AG09319 (cell line): ENCODE data around the gene NMT1.
A peak's percentile ranks its signal among the peaks of the same experiment; 100 is the strongest.

ENCODE experiments used
- DNase-seq: peaks from one replicate; pipeline ENCODE4 v3.0.0-alpha.2; 2010; ENCODE audit warnings: low read depth; ENCODE audit errors: extremely low read depth
- TF ChIP-seq, protein P1 (sequence below): IDR thresholded peaks from 2 replicates; pipeline ENCODE4 v1.5.1; 2011; ENCODE audit warnings: low read depth, mild to moderate bottlenecking, inconsistent platforms, low read length, moderate library complexity

The NMT1 gene

DNA sequence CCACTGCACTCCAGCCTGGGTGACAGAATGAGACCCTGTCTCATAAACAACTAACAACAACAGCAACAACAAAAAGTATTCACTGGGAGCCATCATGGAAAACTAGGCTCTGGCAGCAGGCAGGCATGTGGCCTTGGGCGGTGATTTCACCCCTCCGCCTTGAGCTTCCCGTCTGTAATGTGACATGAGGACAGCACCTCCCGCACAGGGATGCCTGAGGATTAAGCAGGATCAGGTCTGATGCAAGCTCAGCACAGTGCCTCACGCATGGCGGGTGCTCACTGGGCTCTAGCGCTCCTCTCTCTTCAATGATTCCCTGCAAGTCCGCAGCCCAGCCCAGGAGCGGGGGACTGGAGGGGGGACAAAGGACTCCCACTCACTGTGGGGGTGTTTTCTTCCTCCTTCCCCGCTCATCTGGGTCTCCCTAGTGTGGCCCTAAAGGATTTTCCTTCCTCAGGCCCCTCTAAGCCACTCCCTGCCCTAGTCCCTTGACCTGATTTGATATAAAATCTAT, 68.4 kb downstream of the NMT1 start:
- TF ChIP-seq, protein P1, sequence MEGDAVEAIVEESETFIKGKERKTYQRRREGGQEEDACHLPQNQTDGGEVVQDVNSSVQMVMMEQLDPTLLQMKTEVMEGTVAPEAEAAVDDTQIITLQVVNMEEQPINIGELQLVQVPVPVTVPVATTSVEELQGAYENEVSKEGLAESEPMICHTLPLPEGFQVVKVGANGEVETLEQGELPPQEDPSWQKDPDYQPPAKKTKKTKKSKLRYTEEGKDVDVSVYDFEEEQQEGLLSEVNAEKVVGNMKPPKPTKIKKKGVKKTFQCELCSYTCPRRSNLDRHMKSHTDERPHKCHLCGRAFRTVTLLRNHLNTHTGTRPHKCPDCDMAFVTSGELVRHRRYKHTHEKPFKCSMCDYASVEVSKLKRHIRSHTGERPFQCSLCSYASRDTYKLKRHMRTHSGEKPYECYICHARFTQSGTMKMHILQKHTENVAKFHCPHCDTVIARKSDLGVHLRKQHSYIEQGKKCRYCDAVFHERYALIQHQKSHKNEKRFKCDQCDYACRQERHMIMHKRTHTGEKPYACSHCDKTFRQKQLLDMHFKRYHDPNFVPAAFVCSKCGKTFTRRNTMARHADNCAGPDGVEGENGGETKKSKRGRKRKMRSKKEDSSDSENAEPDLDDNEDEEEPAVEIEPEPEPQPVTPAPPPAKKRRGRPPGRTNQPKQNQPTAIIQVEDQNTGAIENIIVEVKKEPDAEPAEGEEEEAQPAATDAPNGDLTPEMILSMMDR: no peak
- DNase-seq: no peak

DNA sequence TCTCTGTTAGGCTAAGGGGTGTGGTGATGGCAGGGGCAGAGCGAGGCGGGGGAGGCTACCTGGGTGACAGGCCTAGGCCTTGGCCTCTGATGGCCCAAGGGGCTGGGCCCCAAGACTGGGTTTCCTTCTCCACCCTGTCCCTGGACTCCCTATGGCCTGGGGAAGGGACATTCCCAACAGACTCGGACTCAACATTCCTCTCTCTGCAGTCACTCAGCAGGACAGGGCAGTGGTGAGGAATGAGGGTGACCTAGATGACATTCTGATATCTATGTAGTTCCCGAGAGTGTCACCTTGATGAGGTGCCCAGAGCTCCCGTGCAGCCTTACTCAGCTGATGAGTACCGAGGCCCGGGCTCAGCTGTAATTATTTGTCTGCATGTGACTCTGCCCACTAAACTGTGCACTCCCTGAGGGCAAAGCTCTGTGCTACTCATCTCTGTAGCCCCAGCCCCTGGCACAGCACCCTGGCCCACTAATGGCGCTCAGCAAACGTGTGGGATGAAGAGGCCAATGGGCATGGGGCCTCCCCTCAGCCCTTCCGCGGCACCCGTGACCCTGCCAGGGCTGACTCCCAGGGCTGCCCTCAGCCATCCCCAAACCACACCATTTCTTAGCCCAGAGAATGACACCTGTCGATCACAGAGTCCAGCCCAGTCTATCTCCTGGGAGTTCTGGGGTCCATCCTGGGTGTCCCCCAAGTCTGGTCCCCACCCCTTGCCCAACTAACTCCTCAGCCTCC, 69.0 kb downstream of the NMT1 start:
- TF ChIP-seq, protein P1: no peak
- DNase-seq: no peak

DNA sequence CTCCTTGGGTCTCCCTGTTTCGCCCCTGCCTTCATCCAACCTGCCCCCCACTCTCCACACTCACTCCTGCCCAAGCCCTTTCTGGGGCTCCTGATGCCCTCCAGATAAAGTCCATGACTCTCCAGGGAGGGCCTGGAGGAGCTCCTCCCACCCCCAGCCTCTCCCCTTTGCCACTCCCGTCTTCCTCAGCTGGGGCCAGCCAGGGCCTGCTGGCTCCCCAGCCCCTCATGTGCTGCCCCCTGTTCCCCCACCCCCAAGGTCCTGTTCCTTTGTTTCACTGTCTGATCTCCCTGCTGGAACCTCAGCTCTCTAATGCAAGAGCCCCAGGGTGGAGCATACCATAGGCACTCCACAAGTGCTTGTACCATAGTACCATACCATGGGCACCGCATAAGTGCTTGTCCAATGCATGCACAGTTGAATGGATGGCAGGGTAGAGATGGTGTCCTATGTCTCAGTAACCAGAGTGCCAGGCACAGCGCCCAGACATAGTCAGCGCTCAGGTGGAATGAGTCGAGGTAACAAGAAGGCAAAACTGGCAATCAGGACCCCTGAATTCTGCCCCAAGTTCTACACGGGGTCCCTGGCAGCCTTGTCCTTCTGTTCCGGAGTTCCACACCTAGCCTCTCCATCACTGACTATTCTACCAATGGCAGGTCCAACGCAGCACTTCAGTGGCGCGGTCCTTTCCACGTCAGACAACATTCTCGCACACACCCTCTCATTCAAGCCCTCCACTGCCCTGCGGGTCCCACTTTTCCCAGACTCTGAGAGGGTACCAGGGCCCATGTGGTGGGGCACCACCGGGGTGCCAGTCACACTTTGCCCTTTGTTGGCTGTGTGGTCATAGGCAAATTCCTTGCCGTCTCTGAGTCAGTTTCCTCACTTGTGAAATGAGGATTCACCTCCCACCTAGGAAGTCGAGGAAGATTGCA, 69.8 kb downstream of the NMT1 start:
- TF ChIP-seq, protein P1: no peak
- DNase-seq: no peak

DNA sequence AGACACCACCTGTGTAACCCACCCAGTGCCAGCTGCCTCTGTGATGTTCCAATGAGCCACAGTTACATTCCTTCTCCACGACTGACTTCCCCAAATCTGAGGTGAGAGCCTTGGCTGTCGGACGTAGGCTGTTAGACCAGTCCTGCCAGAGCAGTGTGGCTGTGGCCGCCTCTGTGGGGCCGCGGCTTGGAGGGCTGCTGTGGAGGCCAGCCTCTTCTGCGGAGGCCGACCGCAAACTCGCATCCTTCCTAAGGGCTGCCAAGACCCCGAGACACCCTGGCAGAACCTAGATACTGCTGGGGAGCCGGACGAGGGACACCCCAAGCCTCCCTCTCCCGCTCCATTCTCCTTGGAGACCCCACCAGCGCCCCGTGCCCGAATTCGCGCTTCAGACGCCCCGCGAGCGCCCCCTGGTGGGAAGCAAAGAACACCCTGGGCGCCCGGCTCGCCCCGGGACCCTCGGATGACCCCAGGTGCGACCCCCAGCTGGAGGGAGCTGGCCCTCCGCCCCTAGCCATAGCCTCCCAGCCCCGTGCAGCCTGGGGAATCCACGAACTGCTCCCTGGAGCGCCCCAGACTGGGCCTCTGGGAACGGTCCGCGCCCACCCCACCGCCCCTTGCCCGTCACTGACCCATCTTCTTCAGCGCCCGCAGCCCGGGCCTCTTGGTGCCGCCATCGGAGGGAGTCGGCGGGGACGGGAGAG, 70.7 kb downstream of the NMT1 start:
- TF ChIP-seq, protein P1: peak; percentile 82
- DNase-seq: no peak

DNA sequence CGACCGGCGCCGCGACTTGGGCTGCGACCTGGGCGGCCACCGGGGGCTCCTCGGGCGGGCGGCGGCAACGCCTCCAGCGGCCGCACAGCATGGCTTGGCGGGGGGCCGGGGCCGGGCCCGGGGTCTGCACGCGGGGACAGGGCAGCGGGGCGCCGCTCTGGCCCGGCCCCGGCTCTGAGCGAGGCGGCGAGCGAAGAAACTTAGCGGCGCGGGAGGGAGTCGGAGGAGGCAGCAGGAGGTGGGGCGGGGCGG, 71.1 kb downstream of the NMT1 start, which contains the start of gene PLCD3:
Gene PLCD3 (minus strand): TSS at position 196 of the 252 bp plus-strand sequence. CDS start 105 bp downstream, at position 91.
- no peak for DNase-seq
- TF ChIP-seq, protein P1: no peak

DNA sequence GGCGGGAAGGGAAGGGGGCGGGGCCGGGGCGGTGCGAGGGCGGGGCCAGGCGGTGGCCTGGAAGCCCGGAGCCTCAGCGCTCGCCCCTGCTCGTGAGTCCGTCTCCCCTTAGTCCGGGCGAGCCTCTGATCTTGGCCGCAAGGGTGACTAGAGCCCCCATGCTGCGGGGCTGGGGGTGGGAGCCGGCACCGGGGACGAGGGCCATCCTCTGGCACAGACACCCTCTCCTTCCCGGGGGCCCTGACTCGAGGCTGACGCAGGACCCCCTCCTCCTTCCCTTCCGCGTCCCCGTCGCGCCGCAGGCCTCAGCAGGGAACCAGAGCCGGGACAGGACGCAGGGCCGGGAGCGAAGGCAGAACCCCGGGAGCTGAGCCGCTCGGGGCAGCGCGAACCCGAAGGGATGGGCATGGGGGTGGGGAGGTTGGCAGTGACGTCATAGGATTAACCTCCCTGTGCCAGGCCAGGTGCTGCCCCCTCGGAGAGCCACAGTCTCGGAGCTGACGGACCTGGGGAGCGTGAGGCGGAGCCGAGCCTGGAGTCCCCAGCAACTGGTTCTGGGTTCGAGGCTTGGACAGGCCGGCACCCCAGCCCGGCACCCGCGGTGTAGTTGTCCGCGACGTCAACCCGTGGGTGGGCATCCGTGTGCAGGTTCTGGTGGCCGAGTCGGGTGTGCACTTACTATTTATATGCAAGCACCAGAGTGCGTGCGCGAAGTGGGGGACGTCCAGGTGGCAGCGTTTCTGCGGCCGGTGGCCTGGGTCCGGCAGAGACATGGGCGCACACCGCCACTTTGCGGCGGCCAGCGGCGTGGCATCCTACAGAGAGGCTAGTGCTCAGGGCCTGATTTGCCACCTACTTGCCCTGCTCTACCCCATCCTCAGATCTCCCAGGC, 71.7 kb downstream of the NMT1 start:
- no peak for DNase-seq
- TF ChIP-seq, protein P1: peak; percentile 88
